HCT116 (cell line): ENCODE data around the gene USP3.

Source experiments
- EZH2 ChIP-seq: fragments of 200-600 bp; sonication (generic); IDR thresholded peaks from 2 replicates; pipeline ENCODE4 v1.6.1; 2017; ENCODE audit warnings: antibody characterized with exemption, mixed run types
- FOSL1 ChIP-seq: IDR thresholded peaks from 2 replicates; pipeline ENCODE4 v1.6.1; 2012; ENCODE audit warnings: low read depth
- JUND ChIP-seq: IDR thresholded peaks from 2 replicates; pipeline ENCODE4 v1.6.1; 2012
- POLR2A ChIP-seq: IDR thresholded peaks from 2 replicates; pipeline ENCODE4 v1.7.0; 2011; ENCODE audit warnings: borderline replicate concordance; ENCODE audit not compliant: insufficient read depth, insufficient read length; ENCODE audit errors: extremely low read depth
- SP1 ChIP-seq: IDR thresholded peaks from 2 replicates; pipeline ENCODE4 v1.6.1; 2012; ENCODE audit warnings: low read depth
- ZFX ChIP-seq: fragments of 450-650 bp; IDR thresholded peaks from 2 replicates; pipeline ENCODE4 v1.6.1; 2017
- TF ChIP-seq, protein P1 (sequence below): IDR thresholded peaks from 2 replicates; pipeline ENCODE4 v1.6.1; 2012; ENCODE audit warnings: low read depth
- TF ChIP-seq, protein P2 (sequence below): IDR thresholded peaks from 2 replicates; pipeline ENCODE4 v1.6.1; 2011; ENCODE audit warnings: mild to moderate bottlenecking, low read length, moderate library complexity; ENCODE audit not compliant: insufficient replicate concordance; ENCODE audit errors: extremely low read depth
- TF ChIP-seq, protein P3 (sequence below): IDR thresholded peaks from 2 replicates; pipeline ENCODE4 v1.6.1; 2012
- TF ChIP-seq, protein P4 (sequence below), 3 experiments: fragments of 200-600 bp in 1 of 3; sonication (generic) in 1 of 3; IDR thresholded peaks in 2 of 3; conservative IDR thresholded peaks in 1 of 3; 2 replicates each; pipeline ENCODE4 v1.5.1; 2012 to 2017; ENCODE audit warnings: low read depth in 2 of 3, low read length in 2 of 3, antibody characterized with exemption in 1 of 3, borderline replicate concordance in 1 of 3, control low read depth in 1 of 3, mild to moderate bottlenecking in 1 of 3, mixed read lengths in 1 of 3, mixed run types in 1 of 3, moderate library complexity in 1 of 3; ENCODE audit not compliant: insufficient read depth in 1 of 3
- TF ChIP-seq, protein P5 (sequence below): IDR thresholded peaks from 2 replicates; pipeline ENCODE4 v1.6.1; 2012

DNA sequence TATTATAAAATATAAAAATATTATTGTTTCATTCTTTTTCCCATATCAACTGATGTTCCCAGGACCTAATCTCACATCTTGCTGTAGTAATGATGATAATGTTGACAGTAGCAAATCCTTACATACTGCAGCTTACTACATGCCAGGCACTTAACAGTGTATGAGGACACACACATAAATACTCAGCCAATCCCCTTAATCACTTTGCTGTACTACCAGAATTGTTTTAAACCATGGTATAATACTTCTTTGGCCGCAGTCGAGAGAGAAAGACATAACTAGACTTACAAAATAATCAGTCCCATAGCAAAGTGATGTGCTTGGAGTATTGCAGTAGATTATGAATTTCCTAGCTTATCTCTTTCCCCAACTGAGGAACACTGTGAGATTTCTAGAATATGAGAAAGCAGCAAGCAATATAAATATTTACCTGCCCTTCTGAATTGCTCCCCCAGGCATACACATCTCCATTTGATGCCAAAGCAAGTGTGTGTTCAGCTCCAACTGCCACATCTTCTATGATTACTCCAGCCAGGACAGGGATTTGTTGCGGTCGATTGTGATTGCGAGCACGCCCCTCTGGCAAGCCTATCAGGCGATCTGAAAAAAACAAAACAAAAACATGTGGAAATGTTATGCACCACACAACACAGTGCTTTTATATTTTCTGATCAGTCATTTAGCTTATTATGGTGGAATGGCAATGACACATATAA is 125.8 kb downstream of the USP3 start:
- TF ChIP-seq, protein P1, sequence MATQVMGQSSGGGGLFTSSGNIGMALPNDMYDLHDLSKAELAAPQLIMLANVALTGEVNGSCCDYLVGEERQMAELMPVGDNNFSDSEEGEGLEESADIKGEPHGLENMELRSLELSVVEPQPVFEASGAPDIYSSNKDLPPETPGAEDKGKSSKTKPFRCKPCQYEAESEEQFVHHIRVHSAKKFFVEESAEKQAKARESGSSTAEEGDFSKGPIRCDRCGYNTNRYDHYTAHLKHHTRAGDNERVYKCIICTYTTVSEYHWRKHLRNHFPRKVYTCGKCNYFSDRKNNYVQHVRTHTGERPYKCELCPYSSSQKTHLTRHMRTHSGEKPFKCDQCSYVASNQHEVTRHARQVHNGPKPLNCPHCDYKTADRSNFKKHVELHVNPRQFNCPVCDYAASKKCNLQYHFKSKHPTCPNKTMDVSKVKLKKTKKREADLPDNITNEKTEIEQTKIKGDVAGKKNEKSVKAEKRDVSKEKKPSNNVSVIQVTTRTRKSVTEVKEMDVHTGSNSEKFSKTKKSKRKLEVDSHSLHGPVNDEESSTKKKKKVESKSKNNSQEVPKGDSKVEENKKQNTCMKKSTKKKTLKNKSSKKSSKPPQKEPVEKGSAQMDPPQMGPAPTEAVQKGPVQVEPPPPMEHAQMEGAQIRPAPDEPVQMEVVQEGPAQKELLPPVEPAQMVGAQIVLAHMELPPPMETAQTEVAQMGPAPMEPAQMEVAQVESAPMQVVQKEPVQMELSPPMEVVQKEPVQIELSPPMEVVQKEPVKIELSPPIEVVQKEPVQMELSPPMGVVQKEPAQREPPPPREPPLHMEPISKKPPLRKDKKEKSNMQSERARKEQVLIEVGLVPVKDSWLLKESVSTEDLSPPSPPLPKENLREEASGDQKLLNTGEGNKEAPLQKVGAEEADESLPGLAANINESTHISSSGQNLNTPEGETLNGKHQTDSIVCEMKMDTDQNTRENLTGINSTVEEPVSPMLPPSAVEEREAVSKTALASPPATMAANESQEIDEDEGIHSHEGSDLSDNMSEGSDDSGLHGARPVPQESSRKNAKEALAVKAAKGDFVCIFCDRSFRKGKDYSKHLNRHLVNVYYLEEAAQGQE = no peak
- no peak for TF ChIP-seq EZH2
- TF ChIP-seq JUND = no peak
- no peak for TF ChIP-seq POLR2A
- TF ChIP-seq, protein P2, sequence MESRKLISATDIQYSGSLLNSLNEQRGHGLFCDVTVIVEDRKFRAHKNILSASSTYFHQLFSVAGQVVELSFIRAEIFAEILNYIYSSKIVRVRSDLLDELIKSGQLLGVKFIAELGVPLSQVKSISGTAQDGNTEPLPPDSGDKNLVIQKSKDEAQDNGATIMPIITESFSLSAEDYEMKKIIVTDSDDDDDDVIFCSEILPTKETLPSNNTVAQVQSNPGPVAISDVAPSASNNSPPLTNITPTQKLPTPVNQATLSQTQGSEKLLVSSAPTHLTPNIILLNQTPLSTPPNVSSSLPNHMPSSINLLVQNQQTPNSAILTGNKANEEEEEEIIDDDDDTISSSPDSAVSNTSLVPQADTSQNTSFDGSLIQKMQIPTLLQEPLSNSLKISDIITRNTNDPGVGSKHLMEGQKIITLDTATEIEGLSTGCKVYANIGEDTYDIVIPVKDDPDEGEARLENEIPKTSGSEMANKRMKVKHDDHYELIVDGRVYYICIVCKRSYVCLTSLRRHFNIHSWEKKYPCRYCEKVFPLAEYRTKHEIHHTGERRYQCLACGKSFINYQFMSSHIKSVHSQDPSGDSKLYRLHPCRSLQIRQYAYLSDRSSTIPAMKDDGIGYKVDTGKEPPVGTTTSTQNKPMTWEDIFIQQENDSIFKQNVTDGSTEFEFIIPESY = no peak
- TF ChIP-seq SP1 = no peak
- TF ChIP-seq, protein P3, sequence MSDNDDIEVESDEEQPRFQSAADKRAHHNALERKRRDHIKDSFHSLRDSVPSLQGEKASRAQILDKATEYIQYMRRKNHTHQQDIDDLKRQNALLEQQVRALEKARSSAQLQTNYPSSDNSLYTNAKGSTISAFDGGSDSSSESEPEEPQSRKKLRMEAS = no peak
- no peak for TF ChIP-seq ZFX
- TF ChIP-seq, protein P4, sequence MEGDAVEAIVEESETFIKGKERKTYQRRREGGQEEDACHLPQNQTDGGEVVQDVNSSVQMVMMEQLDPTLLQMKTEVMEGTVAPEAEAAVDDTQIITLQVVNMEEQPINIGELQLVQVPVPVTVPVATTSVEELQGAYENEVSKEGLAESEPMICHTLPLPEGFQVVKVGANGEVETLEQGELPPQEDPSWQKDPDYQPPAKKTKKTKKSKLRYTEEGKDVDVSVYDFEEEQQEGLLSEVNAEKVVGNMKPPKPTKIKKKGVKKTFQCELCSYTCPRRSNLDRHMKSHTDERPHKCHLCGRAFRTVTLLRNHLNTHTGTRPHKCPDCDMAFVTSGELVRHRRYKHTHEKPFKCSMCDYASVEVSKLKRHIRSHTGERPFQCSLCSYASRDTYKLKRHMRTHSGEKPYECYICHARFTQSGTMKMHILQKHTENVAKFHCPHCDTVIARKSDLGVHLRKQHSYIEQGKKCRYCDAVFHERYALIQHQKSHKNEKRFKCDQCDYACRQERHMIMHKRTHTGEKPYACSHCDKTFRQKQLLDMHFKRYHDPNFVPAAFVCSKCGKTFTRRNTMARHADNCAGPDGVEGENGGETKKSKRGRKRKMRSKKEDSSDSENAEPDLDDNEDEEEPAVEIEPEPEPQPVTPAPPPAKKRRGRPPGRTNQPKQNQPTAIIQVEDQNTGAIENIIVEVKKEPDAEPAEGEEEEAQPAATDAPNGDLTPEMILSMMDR (IDR thresholded peaks at IDR 0.05 in 2 of 3, conservative IDR thresholded peaks at IDR 0.05 in 1 of 3; ENCODE audit: borderline replicate concordance in 1 of 3, insufficient read depth in 1 of 3, low read depth in 2 of 3, low read length in 2 of 3) = no peak
- TF ChIP-seq, protein P5, sequence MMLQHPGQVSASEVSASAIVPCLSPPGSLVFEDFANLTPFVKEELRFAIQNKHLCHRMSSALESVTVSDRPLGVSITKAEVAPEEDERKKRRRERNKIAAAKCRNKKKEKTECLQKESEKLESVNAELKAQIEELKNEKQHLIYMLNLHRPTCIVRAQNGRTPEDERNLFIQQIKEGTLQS = no peak
- no peak for TF ChIP-seq FOSL1
